NCI-H187 (cell line): Measurements from ENCODE around the gene TMEM176B.

Experiments
- DNase-seq, 2 experiments: peaks; one replicate each; lab custom pipeline; 2025; lab: John Stamatoyannopoulos, UW

Gene TMEM176B

GRCh38 chr7:150751702-150752101 lies 48.5 kb downstream of the TMEM176B start:
- DNase-seq, result no peak

GRCh38 chr7:150748376-150748775 lies 51.8 kb downstream of the TMEM176B start:
- no peak for DNase-seq

- no peak for DNase-seq
Observed at GRCh38 chr7:150746921-150747320, 53.2 kb downstream of the TMEM176B start.

GRCh38 chr7:150745876-150746275 lies 54.3 kb downstream of the TMEM176B start:
- DNase-seq, result no peak

GRCh38 chr7:150745086-150745485 lies 55.1 kb downstream of the TMEM176B start:
- DNase-seq, result no peak

GRCh38 chr7:150744041-150744656 lies 56.0 kb downstream of the TMEM176B start:
- DNase-seq, result no peak

- DNase-seq, result no peak
Observed at GRCh38 chr7:150742286-150742968, 57.7 kb downstream of the TMEM176B start.
